Measurements from ENCODE around the gene CARD14. TPM values are rescaled to one million over a fixed set of nuclear protein-coding genes. Genes with fewer than 3 reads are reported as not detected.

The CARD14 gene
- total RNA-seq, 1 experiment from 2014 or later = not detected

DNA sequence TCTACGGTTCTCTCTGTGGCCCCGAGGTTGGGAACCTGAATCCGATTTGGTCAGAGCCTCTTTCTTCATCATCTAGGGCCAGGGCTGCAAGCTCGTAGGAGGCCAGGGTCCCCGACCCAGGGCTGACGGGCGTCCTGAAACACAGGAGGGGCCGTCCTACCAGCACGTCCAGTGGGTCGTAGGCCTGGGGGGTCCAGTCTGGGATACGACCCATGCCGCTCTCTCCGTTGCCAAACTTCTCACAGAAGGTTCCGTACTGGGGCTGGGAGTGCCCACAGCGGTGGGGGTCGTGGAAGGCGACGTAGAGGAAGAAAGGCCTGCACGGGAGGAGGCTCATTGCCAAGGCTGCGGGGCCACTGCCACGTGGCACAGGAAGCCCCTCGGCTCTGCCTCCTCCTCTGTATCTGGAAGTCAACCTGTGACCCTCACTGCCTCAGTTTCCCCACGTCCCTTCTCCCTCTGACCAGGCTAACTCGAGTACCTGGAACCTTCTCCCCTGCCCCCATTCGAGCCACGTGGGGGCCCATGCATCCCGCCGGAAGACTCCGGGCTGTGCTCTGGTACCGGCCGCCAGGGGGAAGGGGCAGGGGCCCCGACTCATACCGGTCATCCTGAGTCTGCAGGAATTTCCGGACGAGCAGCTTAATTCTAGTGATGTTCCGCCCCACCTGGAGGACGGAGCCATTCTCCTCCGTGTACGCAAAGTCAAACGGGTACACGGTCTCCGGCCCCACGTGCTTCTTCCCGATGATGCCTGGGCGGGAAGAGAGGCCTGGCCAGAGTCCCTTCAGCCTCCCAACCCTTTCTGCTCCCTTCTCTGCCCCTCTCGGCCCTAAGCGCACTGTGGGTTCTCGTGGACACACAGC lies 44.4 kb downstream of the CARD14 start:
- intact Hi-C loops (cut with micrococcal nuclease; ENCODE audit: unreplicated experiment) (no loop called here), in situ Hi-C loops (cut with HindIII; ENCODE audit: low pct_unique_long_range_greater_than_20kb, low sequenced_read_pairs) (no loop called here)
- Histone ChIP-seq H3K27ac (ENCODE audit: low read length) (no peak overlapping the region), H3K27me3 (ENCODE audit: control insufficient read depth, insufficient read depth, low read length) (no peaks in the 10 kb centered on the region), H3K36me3 (ENCODE audit: control insufficient read depth, insufficient read depth, low read length) (no peaks in the 10 kb centered on the region; the same call in none of the 2 replicates), H3K4me1 (ENCODE audit: control insufficient read depth, insufficient read depth, low read length) (peaks cover 5% of the 10 kb centered on the region), H3K4me3 (ENCODE audit: low read depth in 2 of 2, low read length in 2 of 2) (no peak overlapping the region), H3K9me3 (ENCODE audit: control insufficient read depth, insufficient read depth, low read depth, low read length) (no peaks in the 10 kb centered on the region)
- TF ChIP-seq SIN3A (IDR thresholded peaks at IDR 0.05; ENCODE audit: borderline replicate concordance, insufficient read depth, low read depth, low read length) (no peak), POLR2AphosphoS5 (IDR thresholded peaks at IDR 0.05; ENCODE audit: low read depth, low read length) (no peak), TCF7L2 (IDR thresholded peaks at IDR 0.05; ENCODE audit: low read depth, low read length) (no peak)
- TF ChIP-seq, protein P1, sequence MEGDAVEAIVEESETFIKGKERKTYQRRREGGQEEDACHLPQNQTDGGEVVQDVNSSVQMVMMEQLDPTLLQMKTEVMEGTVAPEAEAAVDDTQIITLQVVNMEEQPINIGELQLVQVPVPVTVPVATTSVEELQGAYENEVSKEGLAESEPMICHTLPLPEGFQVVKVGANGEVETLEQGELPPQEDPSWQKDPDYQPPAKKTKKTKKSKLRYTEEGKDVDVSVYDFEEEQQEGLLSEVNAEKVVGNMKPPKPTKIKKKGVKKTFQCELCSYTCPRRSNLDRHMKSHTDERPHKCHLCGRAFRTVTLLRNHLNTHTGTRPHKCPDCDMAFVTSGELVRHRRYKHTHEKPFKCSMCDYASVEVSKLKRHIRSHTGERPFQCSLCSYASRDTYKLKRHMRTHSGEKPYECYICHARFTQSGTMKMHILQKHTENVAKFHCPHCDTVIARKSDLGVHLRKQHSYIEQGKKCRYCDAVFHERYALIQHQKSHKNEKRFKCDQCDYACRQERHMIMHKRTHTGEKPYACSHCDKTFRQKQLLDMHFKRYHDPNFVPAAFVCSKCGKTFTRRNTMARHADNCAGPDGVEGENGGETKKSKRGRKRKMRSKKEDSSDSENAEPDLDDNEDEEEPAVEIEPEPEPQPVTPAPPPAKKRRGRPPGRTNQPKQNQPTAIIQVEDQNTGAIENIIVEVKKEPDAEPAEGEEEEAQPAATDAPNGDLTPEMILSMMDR (IDR thresholded peaks at IDR 0.05) = no peak
- TF ChIP-seq, protein P2, sequence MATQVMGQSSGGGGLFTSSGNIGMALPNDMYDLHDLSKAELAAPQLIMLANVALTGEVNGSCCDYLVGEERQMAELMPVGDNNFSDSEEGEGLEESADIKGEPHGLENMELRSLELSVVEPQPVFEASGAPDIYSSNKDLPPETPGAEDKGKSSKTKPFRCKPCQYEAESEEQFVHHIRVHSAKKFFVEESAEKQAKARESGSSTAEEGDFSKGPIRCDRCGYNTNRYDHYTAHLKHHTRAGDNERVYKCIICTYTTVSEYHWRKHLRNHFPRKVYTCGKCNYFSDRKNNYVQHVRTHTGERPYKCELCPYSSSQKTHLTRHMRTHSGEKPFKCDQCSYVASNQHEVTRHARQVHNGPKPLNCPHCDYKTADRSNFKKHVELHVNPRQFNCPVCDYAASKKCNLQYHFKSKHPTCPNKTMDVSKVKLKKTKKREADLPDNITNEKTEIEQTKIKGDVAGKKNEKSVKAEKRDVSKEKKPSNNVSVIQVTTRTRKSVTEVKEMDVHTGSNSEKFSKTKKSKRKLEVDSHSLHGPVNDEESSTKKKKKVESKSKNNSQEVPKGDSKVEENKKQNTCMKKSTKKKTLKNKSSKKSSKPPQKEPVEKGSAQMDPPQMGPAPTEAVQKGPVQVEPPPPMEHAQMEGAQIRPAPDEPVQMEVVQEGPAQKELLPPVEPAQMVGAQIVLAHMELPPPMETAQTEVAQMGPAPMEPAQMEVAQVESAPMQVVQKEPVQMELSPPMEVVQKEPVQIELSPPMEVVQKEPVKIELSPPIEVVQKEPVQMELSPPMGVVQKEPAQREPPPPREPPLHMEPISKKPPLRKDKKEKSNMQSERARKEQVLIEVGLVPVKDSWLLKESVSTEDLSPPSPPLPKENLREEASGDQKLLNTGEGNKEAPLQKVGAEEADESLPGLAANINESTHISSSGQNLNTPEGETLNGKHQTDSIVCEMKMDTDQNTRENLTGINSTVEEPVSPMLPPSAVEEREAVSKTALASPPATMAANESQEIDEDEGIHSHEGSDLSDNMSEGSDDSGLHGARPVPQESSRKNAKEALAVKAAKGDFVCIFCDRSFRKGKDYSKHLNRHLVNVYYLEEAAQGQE (IDR thresholded peaks at IDR 0.05; ENCODE audit: insufficient read depth in 1 of 2, low read depth in 2 of 2, low read length in 1 of 2) = no peak
- DNase-seq (ENCODE audit: low read depth, low spot score) (no peak), ATAC-seq (no peak)
- ChIA-PET POLR2A (no interaction called here), CTCF (no interaction called here)
- no TSS peak for BruUV-seq (replicated peaks)

DNA sequence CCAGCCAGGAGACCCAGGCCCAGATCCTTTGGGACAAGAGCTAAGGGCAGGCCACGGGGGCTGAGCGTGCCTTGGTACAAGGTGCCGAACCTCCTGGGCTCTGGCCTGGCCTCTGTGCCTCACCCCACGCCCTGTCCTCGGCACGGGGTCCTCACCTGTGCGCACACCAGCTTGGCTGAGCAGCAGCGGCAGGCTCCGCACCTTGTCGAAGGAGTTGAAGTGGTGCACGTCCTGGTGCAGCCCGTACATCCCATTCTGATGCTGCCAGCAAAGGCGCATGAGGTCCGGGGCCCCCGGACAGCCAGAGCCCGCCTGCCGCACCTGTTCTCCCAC lies 45.0 kb downstream of the CARD14 start:
- ChIA-PET POLR2A (no interaction called here), CTCF (no interaction called here)
- TF ChIP-seq POLR2AphosphoS5 (IDR thresholded peaks at IDR 0.05; ENCODE audit: low read depth, low read length) = no peak
- TF ChIP-seq TCF7L2 (IDR thresholded peaks at IDR 0.05; ENCODE audit: low read depth, low read length) = no peak
- TF ChIP-seq, protein P2 (IDR thresholded peaks at IDR 0.05; ENCODE audit: insufficient read depth in 1 of 2, low read depth in 2 of 2, low read length in 1 of 2) = no peak
- Histone ChIP-seq H3K27me3 (ENCODE audit: control insufficient read depth, insufficient read depth, low read length) (no peaks in the 10 kb centered on the region), H3K9me3 (ENCODE audit: control insufficient read depth, insufficient read depth, low read depth, low read length) (no peaks in the 10 kb centered on the region), H3K36me3 (ENCODE audit: control insufficient read depth, insufficient read depth, low read length) (no peaks in the 10 kb centered on the region; the same call in none of the 2 replicates), H3K4me1 (ENCODE audit: control insufficient read depth, insufficient read depth, low read length) (peaks cover 7% of the 10 kb centered on the region), H3K4me3 (ENCODE audit: low read depth in 2 of 2, low read length in 2 of 2) (no peak overlapping the region), H3K27ac (ENCODE audit: low read length) (no peak overlapping the region)
- ATAC-seq (no peak), DNase-seq (ENCODE audit: low read depth, low spot score) (no peak)
- intact Hi-C loops (cut with micrococcal nuclease; ENCODE audit: unreplicated experiment) (no loop called here), in situ Hi-C loops (cut with HindIII; ENCODE audit: low pct_unique_long_range_greater_than_20kb, low sequenced_read_pairs) (no loop called here)
- no TSS peak for BruUV-seq (replicated peaks)
